HG03196 (cell line): Measurements from ENCODE around the gene TP63.

Experiments used
- ATAC-seq: cut with Tn5 transposase; IDR thresholded peaks from one replicate; pipeline ENCODE4 v1.9.1; 2021; ENCODE audit not compliant: unreplicated experiment

TP63 gene

DNA sequence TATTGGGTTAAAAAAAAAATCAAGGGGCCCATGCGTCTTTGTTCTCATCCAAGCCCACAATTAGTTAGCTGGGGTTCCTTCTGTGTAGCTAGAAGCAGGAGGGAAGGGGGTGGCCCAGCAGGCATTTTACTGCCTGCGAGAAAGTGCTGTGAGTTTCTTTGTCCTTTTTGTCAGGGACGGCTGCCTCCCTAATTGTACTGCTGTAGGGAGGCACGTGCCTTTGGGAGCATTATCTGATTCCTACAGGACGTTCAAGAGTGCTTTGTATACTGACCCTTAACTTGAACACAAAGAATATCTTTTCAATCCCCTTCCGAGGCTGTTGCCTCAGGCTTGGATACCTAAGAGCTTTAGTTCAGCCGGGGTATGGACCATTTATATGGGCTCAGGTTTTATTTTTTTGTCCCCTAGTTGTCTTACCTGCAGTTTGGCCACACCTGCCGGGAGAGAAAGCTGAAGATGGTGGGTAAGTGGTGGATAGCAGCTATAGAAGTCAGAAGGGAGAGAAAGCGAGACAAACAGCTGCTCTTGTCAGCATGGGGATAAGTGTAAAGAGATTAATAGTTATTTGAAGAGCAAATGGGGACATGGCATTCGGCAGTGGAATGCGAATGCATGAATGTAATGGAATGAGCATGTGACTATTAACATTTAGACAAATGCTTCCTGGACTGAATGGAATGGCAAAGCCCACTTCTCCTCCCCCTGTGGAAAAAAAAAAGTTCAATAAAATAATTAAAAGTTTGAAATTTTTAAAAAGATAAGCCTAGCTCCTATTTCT lies 175.2 kb downstream of the TP63 start:
- no peak for ATAC-seq

DNA sequence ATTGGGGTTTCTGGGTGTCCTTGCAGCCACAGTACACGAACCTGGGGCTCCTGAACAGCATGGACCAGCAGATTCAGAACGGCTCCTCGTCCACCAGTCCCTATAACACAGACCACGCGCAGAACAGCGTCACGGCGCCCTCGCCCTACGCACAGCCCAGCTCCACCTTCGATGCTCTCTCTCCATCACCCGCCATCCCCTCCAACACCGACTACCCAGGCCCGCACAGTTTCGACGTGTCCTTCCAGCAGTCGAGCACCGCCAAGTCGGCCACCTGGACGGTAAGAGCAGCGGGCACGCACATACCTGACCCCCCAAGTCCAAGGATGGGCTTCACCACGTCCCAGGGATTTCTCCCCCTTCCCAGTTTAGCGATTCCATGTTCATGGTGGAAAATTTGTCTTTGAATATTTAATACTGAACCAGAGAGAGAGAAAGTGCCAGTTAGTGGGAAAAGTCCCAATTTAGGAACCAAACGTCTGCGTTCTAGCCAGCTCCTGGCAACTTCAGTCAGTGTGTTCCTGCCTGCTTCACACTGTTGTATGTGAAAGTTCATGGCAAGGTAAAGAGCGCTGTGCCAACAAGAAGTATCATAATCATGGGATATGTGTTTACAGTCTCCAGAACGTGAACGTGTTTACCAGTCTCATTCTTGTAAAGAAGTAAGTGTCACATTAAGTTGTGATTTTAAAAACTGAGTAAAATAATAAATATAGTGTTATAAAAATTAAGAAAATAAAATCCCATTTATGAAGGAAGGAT lies 177.2 kb downstream of the TP63 start:
- no peak for ATAC-seq

GRCh38 chr3:189809583-189809982 lies 178.4 kb downstream of the TP63 start:
- ATAC-seq = no peak

GRCh38 chr3:189812806-189813465 lies 181.7 kb downstream of the TP63 start:
- ATAC-seq = no peak

DNA sequence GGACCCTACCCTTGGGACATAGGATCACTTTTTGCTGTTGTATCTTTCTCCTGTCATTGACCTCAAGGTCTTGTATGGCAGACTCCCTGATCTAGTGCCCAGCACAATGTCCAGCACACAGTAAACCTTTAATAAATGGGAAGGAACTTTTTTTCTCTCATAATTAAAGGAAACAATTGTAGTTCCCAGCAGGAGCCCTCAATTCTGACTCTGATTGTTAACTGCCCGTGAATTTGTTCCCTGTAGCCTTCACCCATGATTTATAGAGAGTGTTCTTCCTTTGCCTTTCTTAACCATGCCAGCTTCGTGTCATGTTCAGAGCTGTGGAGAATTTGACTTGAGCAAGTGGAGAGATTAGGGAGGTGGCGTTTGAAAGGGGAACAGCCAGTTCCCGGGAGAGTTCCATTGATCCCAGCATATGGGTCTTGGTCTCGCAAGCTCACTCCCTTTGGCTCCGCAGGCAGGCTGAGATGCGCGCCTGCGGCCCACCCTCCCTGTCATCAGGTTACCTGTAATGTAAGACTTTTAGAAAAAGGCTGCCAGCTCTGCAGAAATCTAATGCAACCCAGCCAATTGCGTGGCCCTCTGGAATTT lies 182.6 kb downstream of the TP63 start:
- no peak for ATAC-seq

DNA sequence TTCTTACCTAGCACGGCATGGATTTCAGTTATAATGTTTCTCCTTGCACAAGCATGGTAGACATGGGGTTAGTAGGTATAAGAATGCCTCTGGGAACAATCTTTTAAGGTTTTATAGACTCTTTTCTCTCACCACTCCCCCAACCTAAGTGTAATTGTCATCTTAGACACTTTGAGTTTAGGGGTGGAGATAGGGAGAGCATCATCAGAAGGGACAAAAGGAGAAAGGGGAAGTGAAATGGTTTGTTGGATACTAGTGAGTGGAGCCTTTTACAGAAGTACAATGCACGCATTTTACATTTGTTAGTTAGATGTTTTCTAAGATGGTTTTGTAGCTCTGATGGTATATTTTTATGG lies 189.2 kb downstream of the TP63 start:
- ATAC-seq = no peak

GRCh38 chr3:189821262-189821661 lies 190.1 kb downstream of the TP63 start:
- ATAC-seq = no peak

GRCh38 chr3:189822726-189823125 lies 191.5 kb downstream of the TP63 start:
- ATAC-seq = no peak

GRCh38 chr3:189824629-189825312 lies 193.6 kb downstream of the TP63 start:
- no peak for ATAC-seq

DNA sequence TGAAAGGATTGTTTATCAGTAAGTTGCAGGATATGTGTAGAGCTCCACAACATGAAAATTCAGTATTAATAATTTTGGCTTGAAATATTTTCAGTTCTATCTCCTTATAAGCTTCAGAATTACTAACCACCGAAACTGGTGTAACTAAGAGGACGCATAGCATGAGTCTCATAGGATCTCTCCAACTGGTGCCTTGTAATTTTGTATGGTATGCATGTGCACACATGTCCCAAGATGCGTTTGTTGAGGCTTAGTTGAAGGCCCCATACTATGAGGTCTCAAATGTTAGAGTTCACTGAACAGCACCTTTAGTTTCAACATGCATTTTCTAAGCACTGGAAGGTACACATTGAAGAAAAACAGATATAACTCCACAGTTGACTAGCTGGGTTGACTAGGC lies 195.4 kb downstream of the TP63 start:
- ATAC-seq = no peak

DNA sequence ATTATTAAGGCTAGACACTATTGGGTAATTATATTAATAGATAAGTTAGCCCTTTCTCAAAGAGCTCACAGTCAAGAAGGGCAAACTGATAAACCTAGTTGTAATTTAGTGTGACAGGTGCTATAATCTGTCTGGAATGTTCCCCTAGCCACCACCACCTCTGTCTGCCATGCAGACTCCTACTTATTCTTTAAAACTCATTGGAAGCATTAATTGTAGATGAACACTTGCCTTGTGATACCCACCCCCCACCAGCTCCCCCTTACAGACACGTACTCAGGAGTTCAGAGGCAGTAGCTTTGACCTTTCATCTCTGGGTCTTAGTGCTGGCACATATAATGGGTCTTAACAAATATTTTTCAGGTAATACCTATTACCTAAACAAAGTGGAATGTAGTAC lies 195.9 kb downstream of the TP63 start:
- no peak for ATAC-seq

GRCh38 chr3:189830401-189830800 lies 199.2 kb downstream of the TP63 start:
- ATAC-seq = no peak

DNA sequence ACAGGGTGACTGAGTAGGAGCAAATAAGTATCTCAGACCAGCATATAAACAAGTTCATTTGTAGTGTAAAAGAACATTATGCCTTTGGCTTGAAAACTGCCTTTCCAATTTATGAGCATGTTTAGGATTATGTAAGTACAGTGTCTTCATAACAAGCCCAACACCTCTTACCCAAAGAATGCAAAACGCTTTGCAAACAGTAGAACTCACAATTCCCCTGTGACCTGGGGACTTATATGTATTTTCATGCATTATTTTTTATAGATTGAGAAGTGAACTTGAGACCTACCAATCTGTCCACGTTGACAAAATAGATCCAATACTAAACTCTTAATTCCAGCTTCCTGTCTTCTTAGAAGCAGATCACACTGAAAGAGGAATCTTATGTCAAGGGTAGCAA lies 202.1 kb downstream of the TP63 start:
- ATAC-seq = no peak

DNA sequence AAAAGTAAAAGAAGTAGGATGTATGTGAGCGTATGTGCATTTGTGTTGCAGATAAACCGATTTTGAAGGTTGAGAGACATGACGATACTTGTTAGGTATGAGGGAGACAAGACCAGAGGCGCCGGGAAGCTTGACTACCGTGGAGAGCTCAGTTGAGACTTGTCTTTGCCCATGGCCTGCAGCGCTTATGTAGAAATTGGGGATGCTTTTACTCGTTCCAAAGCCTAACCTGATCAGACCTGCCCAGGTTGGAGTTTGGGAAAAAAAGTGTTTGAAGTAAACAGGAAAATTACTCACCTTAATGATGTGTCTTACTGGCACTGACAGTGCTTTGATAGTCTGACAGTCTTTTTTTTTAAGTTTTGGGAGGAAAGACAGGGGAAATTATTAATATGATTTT lies 202.8 kb downstream of the TP63 start:
- ATAC-seq = no peak

GRCh38 chr3:189834462-189834861 lies 203.3 kb downstream of the TP63 start:
- ATAC-seq = no peak

DNA sequence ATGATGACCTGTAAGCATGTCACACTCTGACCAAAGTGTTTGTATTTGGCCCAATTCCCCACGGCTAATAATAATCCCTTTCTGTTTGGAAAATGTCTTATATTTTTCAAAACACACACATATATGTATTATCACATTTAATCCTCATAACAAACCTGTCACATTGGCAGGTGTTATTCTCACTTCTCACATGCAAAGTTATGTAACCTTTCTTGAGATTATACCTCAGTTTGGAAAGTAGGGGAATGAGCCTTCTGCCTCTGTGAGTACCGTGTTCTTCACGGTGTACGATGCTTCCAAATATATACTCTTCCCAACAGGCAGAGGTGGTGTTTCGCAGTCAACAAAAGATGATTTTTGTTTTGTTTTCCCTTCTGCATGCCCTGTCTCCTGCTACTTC lies 205.6 kb downstream of the TP63 start:
- ATAC-seq = no peak

DNA sequence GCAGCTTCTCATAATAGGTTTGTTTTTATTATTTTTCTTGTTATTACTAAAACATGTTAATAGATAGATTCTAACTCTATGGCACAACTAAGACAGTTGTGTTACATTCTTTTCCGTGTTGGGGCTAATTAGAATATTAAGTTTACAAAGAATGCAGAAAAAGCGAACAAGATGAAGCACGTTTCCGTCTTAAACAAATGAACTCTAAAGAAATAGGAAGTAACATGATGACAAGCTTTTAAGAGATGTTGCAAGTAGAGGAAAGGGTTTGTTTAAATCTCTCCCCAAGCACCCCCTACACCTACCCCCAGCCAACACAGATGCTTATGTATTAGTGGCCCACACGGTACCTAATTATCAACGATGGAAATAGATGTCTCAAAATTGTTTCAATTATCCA lies 207.1 kb downstream of the TP63 start:
- ATAC-seq = no peak

GRCh38 chr3:189839576-189839975 lies 208.4 kb downstream of the TP63 start:
- ATAC-seq = no peak

- ATAC-seq = no peak
These were observed 210.4 kb downstream of the TP63 start for GRCh38 chr3:189841473-189842205.
